Liver (tissue), 9 donors: ENCODE measurements around the gene KRTAP4-3. TPM values are rescaled to one million over a fixed set of nuclear protein-coding genes. Genes with fewer than 3 reads are reported as not detected.
"Not testable (repeated sequence)": the region's sequence is repeated elsewhere in the genome, so short reads cannot be mapped to it uniquely, and the experiment has no call there.

ENCODE experiments used
- DNase-seq: peaks from one replicate; pipeline ENCODE4 v3.0.0-alpha.2; 2017; ENCODE audit warnings: low spot score
- H3K27ac ChIP-seq, 2 donors: one replicate each; pipeline ENCODE4 v1.7.0; 2013; ENCODE audit warnings: inconsistent platforms in 2 of 2, low read length in 2 of 2, control low read depth in 1 of 2, low read depth in 1 of 2, mild to moderate bottlenecking in 1 of 2
- H3K27me3 ChIP-seq, 4 donors: one replicate each; pipeline versions ENCODE4 v1.6.1 to v1.7.0; 2013; ENCODE audit warnings: low read length in 3 of 4, inconsistent platforms in 1 of 4, mild to moderate bottlenecking in 1 of 4, moderate library complexity in 1 of 4; ENCODE audit not compliant: control insufficient read depth in 4 of 4, insufficient read depth in 4 of 4
- H3K36me3 ChIP-seq, 4 donors: one replicate each; pipeline versions ENCODE4 v1.6.1 to v1.7.0; 2013; ENCODE audit warnings: low read length in 3 of 4, mild to moderate bottlenecking in 3 of 4, low read depth in 1 of 4, moderate library complexity in 1 of 4; ENCODE audit not compliant: control insufficient read depth in 4 of 4, insufficient read depth in 3 of 4
- H3K4me1 ChIP-seq, 4 donors: one replicate each; pipeline versions ENCODE4 v1.6.1 to v1.7.0; 2013; ENCODE audit warnings: low read length in 3 of 4, mild to moderate bottlenecking in 3 of 4, moderate library complexity in 1 of 4; ENCODE audit not compliant: control insufficient read depth in 4 of 4, insufficient read depth in 4 of 4
- H3K4me3 ChIP-seq, 3 donors: one replicate each; pipeline versions ENCODE4 v1.6.1 to v1.7.0; 2013; ENCODE audit warnings: low read length in 3 of 3, control low read depth in 1 of 3, low read depth in 1 of 3, mild to moderate bottlenecking in 1 of 3
- H3K9ac ChIP-seq, 2 donors: one replicate each; pipeline ENCODE4 v1.7.0; 2013; ENCODE audit warnings: low read length in 2 of 2, mild to moderate bottlenecking in 2 of 2, moderate library complexity in 2 of 2, control low read depth in 1 of 2, low read depth in 1 of 2
- H3K9me3 ChIP-seq, 4 donors: one replicate each; pipeline versions ENCODE4 v1.6.1 to v1.7.0; 2013; ENCODE audit warnings: low read length in 3 of 4; ENCODE audit not compliant: control insufficient read depth in 4 of 4
- EGR1 ChIP-seq, 2 donors: IDR thresholded peaks; 2 replicates each; pipeline ENCODE4 v1.6.1; 2016 to 2018; ENCODE audit warnings: antibody characterized with exemption in 2 of 2, low read depth in 2 of 2
- FOXA1 ChIP-seq: IDR thresholded peaks from 2 replicates; pipeline ENCODE4 v1.6.1; 2016; ENCODE audit warnings: antibody characterized with exemption
- FOXA2 ChIP-seq: IDR thresholded peaks from 2 replicates; pipeline ENCODE4 v1.6.1; 2016; ENCODE audit warnings: antibody characterized with exemption
- HNF4A ChIP-seq, 2 donors: conservative IDR thresholded peaks; 2 replicates each; pipeline ENCODE4 v1.6.1; 2016; ENCODE audit warnings: antibody characterized with exemption in 2 of 2, mild to moderate bottlenecking in 2 of 2
- HNF4G ChIP-seq: IDR thresholded peaks from 2 replicates; pipeline ENCODE4 v1.6.1; 2016; ENCODE audit warnings: antibody characterized with exemption
- JUND ChIP-seq, 2 donors: IDR thresholded peaks; 2 replicates each; pipeline ENCODE4 v1.6.1; 2016; ENCODE audit warnings: antibody characterized with exemption in 2 of 2
- REST ChIP-seq: IDR thresholded peaks from 2 replicates; pipeline ENCODE4 v1.6.1; 2016; ENCODE audit warnings: antibody characterized with exemption, mild to moderate bottlenecking
- RXRA ChIP-seq, 2 donors: IDR thresholded peaks; 2 replicates each; pipeline ENCODE4 v1.6.1; 2017 to 2018; ENCODE audit warnings: antibody characterized with exemption in 2 of 2, mild to moderate bottlenecking in 1 of 2
- SP1 ChIP-seq: IDR thresholded peaks from 2 replicates; pipeline ENCODE4 v1.6.1; 2018; ENCODE audit warnings: antibody characterized with exemption, mild to moderate bottlenecking
- TAF1 ChIP-seq: conservative IDR thresholded peaks from 2 replicates; pipeline ENCODE4 v1.6.1; 2016; ENCODE audit warnings: antibody characterized with exemption, mild to moderate bottlenecking
- YY1 ChIP-seq: IDR thresholded peaks from 2 replicates; pipeline ENCODE4 v1.6.1; 2016; ENCODE audit warnings: antibody characterized with exemption, mild to moderate bottlenecking
- whole genome bisulfite sequencing: extraction: QIAGEN DNeasy Blood & Tissue Kit; methylation state at CpG from one replicate; pipeline ENCODE4 v1.1.7; 2013; 5-methylcytosine and 5-hydroxymethylcytosine counted together
- polyA plus RNA-seq, 2 donors: library from polyadenylated mRNA; stranded (reverse) in 1 of 2; unstranded in 1 of 2; fragments of 200-250 nt in 1 of 2; fragments of >200 nt in 1 of 2; fragmentation: Nextera tagmentation in 1 of 2; extraction: Ambion mirVana in 1 of 2; gene quantifications; one replicate each; pipeline versions ENCODE4 v1.2.1 to v1.2.3, GENCODE V29; 2013 to 2015
- total RNA-seq, 2 donors: library from RNA; depleted of rRNA; stranded (reverse); fragments of >200 nt; gene quantifications; one replicate each; pipeline ENCODE4 v1.2.3, GENCODE V29; 2014
- TF ChIP-seq, protein P1 (sequence below): IDR thresholded peaks from 2 replicates; pipeline ENCODE4 v1.6.1; 2016; ENCODE audit warnings: antibody characterized with exemption
- TF ChIP-seq, protein P2 (sequence below): fragments of 150-350 bp; IDR thresholded peaks from 2 replicates; pipeline ENCODE4 v1.5.1; 2017; ENCODE audit warnings: improper control_type of control experiment, low read depth, low read length; ENCODE audit not compliant: missing input control
- donor health status: healthy.
- donor health status: healthy.
- donor health status: healthy.
- donor health status: healthy.
- donor health status: healthy.

KRTAP4-3 gene
- total and polyA plus RNA-seq, 4 donors, result not detected

DNA sequence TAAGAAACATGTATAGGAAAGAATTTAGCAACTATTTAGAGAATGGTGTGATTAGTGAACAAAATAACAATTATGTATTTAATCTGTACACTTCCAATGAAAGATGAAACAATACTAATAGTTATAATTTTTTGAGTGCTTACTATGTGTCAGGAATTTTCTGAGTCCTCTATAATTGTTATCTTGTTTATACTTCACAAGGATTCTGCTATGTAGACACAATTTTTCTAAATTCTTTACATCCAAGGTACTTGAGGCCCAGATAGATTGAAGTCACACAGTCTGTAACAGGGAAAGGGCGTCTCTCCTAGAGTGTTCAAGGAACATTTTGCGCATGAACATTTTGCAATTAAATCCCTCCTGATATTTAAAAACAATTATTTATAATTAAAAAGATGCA lies 43.0 kb downstream of the KRTAP4-3 start:
- Histone ChIP-seq H3K4me1 (no peaks in the 10 kb centered on the region), H3K4me3 (no peak overlapping the region), H3K9me3 (no peaks in the 10 kb centered on the region), H3K36me3 (no peaks in the 10 kb centered on the region), H3K27ac (no peak overlapping the region), H3K27me3 (no peaks in the 10 kb centered on the region), H3K9ac (no peak overlapping the region)
- no peak for DNase-seq
- 91% methylated on average over 2 of the region's 2 CpGs for WGBS
- TF ChIP-seq EGR1 (IDR thresholded peaks at IDR 0.05; ENCODE audit: low read depth in 2 of 2), result no peak
- TF ChIP-seq HNF4G, result no peak
- TF ChIP-seq, protein P1, sequence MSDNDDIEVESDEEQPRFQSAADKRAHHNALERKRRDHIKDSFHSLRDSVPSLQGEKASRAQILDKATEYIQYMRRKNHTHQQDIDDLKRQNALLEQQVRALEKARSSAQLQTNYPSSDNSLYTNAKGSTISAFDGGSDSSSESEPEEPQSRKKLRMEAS, result no peak
- no peak for TF ChIP-seq RXRA (IDR thresholded peaks at IDR 0.05)
- no peak for TF ChIP-seq FOXA2
- no peak for TF ChIP-seq YY1
- TF ChIP-seq HNF4A (conservative IDR thresholded peaks at IDR 0.05), result no peak
- TF ChIP-seq SP1, result no peak
- TF ChIP-seq, protein P2, sequence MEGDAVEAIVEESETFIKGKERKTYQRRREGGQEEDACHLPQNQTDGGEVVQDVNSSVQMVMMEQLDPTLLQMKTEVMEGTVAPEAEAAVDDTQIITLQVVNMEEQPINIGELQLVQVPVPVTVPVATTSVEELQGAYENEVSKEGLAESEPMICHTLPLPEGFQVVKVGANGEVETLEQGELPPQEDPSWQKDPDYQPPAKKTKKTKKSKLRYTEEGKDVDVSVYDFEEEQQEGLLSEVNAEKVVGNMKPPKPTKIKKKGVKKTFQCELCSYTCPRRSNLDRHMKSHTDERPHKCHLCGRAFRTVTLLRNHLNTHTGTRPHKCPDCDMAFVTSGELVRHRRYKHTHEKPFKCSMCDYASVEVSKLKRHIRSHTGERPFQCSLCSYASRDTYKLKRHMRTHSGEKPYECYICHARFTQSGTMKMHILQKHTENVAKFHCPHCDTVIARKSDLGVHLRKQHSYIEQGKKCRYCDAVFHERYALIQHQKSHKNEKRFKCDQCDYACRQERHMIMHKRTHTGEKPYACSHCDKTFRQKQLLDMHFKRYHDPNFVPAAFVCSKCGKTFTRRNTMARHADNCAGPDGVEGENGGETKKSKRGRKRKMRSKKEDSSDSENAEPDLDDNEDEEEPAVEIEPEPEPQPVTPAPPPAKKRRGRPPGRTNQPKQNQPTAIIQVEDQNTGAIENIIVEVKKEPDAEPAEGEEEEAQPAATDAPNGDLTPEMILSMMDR, result no peak

DNA sequence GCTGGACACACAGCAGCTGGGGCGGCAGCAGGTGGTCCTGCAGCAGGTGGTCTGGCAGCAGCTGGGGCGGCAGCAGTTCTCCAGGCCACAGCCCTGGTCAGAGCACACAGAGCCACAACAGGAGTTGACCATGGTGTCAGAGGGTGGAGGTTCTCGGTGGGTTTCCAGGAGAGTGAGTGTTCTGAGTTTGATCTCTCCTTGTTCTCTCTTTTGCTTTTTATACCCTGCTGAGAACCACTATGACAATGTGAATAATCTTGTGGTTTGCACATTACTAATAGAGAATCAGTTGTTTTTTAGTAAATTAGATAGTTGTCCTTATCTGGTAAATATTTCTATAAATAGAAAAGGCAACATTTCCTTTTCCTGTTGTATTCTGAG lies 44.0 kb downstream of the KRTAP4-3 start, which contains the start of gene KRTAP4-12:
Gene KRTAP4-12, minus strand, starts transcription at position 192 of the 381 bp plus-strand sequence. Its CDS starts 60 bp downstream, at position 132.
- H3K4me1 ChIP-seq, H3K36me3 ChIP-seq, H3K27me3 ChIP-seq, H3K27ac ChIP-seq, H3K9me3 ChIP-seq, H3K4me3 ChIP-seq, H3K9ac ChIP-seq, DNase-seq: not testable (repeated sequence)
- WGBS, result 79% methylated on average over 3 of the region's 3 CpGs

GRCh38 chr17:41123292-41123990 lies 44.6 kb downstream of the KRTAP4-3 start:
- H3K36me3 ChIP-seq, H3K4me3 ChIP-seq, H3K9ac ChIP-seq, H3K4me1 ChIP-seq, H3K9me3 ChIP-seq, H3K27me3 ChIP-seq, H3K27ac ChIP-seq, DNase-seq: not testable (repeated sequence)
- WGBS, result 80% methylated on average over 12 of the region's 12 CpGs

GRCh38 chr17:41121742-41122141 lies 46.3 kb downstream of the KRTAP4-3 start:
- WGBS, result 83% methylated on average over 2 of the region's 2 CpGs
- TF ChIP-seq FOXA1 (no peak), REST (no peak), FOXA2 (no peak), TAF1 (no peak), HNF4A (conservative IDR thresholded peaks at IDR 0.05) (no peak), JUND (IDR thresholded peaks at IDR 0.05) (no peak), RXRA (IDR thresholded peaks at IDR 0.05) (no peak), EGR1 (IDR thresholded peaks at IDR 0.05; ENCODE audit: low read depth in 2 of 2) (no peak)
- TF ChIP-seq, protein P2, result no peak
- Histone ChIP-seq H3K9ac (no peak overlapping the region), H3K36me3 (no peaks in the 10 kb centered on the region), H3K4me3 (no peak overlapping the region), H3K27ac (no peak overlapping the region), H3K27me3 (no peaks in the 10 kb centered on the region), H3K4me1 (no peaks in the 10 kb centered on the region), H3K9me3 (no peaks in the 10 kb centered on the region)
- no peak for DNase-seq
